AG04450 (cell line): ENCODE results near the gene TTC28. TPM values are rescaled to one million over a fixed set of nuclear protein-coding genes. Genes with fewer than 3 reads are reported as not detected.
"Not testable (repeated sequence)": the region's sequence is repeated elsewhere in the genome, so short reads cannot be mapped to it uniquely, and the experiment has no call there.

Experiments
- CTCF ChIA-PET: fragments of 300-600, 350-600 bp; formaldehyde crosslinking; extraction: SDS; loops from one replicate; lab custom pipeline; 2022; ENCODE audit warnings: antibody characterized with exemption, inconsistent platforms; lab: Charles Lee
- POLR2A ChIA-PET: fragments of 350-600 bp; formaldehyde crosslinking; extraction: SDS; loops from one replicate; lab custom pipeline; 2021; ENCODE audit warnings: antibody characterized with exemption, inconsistent platforms; lab: Yijun Ruan, JAX
- DNase-seq: peaks from one replicate; pipeline ENCODE4 v3.0.0-alpha.2; 2011; ENCODE audit warnings: low read depth, low spot score
- H3K27ac ChIP-seq: one replicate; pipeline ENCODE4 v1.5.1; 2012; ENCODE audit warnings: low read depth, low read length, control low read depth
- H3K27me3 ChIP-seq: one replicate; pipeline ENCODE4 v1.6.0; 2012; ENCODE audit warnings: low read length; ENCODE audit not compliant: control insufficient read depth, insufficient read depth
- H3K4me3 ChIP-seq: 2 replicates; pipeline ENCODE4 v1.5.1; 2011; ENCODE audit warnings: mild to moderate bottlenecking, low read depth, low read length, control low read depth
- H3K9me3 ChIP-seq: 2 replicates; pipeline ENCODE4 v1.5.1; 2012; ENCODE audit warnings: low read length; ENCODE audit not compliant: control insufficient read depth, insufficient read depth
- CTCF ChIP-seq: IDR thresholded peaks from 2 replicates; pipeline ENCODE4 v1.5.1; 2011; ENCODE audit warnings: low read depth, low read length, control low read depth, inconsistent platforms
- polyA plus RNA-seq: library from polyadenylated mRNA; depleted of rRNA; stranded (reverse); fragments of >200 nt; gene quantifications from 2 replicates; pipeline ENCODE4 v1.2.3, GENCODE V29; 2011

Gene TTC28
- polyA plus RNA-seq, 1 experiment = 11.2 TPM

DNA sequence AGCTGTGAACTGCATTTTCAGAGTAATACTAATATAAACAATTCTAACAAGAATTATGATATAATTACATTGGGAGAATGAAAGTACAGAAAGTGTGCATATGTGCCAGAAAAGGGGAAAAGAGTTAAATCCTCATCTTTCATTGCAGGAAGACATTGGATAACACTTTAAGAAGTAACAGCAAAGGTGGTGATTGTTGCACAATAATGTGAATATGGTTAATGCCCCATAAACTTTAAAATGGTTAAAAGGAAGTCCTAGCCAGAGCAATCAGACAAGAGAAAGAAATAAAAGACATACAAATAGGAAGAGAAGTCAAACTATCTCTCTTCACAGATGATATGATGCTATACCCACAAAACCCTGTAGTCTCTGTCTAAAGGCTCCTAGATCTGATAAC, 111.5 kb downstream of the TTC28 start:
- CTCF ChIA-PET = interaction anchor here (1.0 kb wide), 1 partner anchor 11 kb away, joined by 3 read pairs; no protein-coding TSS in a partner anchor
- Histone ChIP-seq H3K27ac (no peak overlapping the region), H3K4me3 (no peak overlapping the region), H3K27me3 (no peaks in the 10 kb centered on the region), H3K9me3 (no peaks in the 10 kb centered on the region)
- POLR2A ChIA-PET = no interaction called here
- TF ChIP-seq CTCF = no peak
- DNase-seq = no peak

DNA sequence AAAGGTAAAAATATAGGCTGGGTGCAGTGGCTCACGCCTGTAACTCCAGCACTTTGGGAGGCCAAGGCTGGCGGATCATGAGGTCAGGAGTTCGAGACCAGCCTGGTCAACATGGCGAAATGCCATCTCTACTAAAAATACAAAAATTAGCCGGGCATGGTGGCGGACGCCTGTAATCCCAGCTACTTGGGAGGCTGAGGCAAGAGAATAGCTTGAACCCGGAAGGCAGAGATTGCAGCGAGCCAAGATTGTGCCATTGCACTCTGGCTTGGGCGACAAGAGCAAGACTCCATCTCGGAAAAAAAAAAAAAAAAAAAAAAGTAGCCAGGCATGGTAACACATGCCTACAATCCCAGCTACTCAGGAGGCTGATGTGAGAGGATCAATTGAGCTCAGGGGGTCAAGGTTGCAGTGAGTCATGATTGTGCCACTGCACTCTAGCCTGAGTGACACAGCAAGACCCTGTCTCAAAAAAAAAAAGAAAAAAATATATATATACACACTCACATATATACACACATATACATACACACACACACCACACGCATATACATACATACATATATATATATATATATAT, 112.6 kb downstream of the TTC28 start:
- H3K4me3 ChIP-seq, H3K9me3 ChIP-seq, POLR2A ChIA-PET, DNase-seq, H3K27ac ChIP-seq, H3K27me3 ChIP-seq: not testable (repeated sequence)
- CTCF ChIA-PET = interaction anchor here (0.6 to 0.9 kb wide), 3 partner anchors 8 to 384 kb away, joined by 3 to 4 read pairs (median 3); no protein-coding TSS in a partner anchor

- no peak for DNase-seq
- no peak overlapping the region for H3K4me3 ChIP-seq
- no peaks in the 10 kb centered on the region for H3K27me3 ChIP-seq
- no peak overlapping the region for H3K27ac ChIP-seq
- CTCF ChIA-PET = no interaction called here
- TF ChIP-seq CTCF = no peak
- POLR2A ChIA-PET = no interaction called here
- no peaks in the 10 kb centered on the region for H3K9me3 ChIP-seq
Observed at GRCh38 chr22:28563636-28564035, 116.0 kb downstream of the TTC28 start.

GRCh38 chr22:28562324-28562723, 117.3 kb downstream of the TTC28 start:
- POLR2A ChIA-PET = no interaction called here
- no peaks in the 10 kb centered on the region for H3K9me3 ChIP-seq
- CTCF ChIA-PET = no interaction called here
- no peak overlapping the region for H3K4me3 ChIP-seq
- no peak for TF ChIP-seq CTCF
- H3K27ac ChIP-seq = no peak overlapping the region
- no peak for DNase-seq
- H3K27me3 ChIP-seq = no peaks in the 10 kb centered on the region

DNA sequence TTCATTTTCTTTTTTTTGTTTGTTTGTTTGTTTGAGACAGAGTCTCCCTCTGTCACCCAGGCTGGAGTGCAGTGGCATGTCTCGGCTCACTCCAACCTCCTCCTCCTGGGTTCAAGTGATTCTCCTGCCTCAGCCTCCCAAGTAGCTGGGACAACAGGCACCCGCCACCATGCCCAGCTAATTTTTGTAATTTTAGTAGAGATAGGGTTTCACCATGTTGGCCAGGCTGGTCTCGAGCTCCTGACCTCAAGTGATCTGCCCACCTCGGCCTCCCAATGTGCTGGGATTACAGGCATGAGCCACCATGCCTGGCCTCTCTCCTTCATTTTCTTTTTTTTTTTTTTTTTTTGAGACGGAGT, 118.9 kb downstream of the TTC28 start:
- CTCF ChIA-PET, H3K4me3 ChIP-seq, DNase-seq, H3K9me3 ChIP-seq, H3K27ac ChIP-seq, H3K27me3 ChIP-seq: not testable (repeated sequence)
- POLR2A ChIA-PET = interaction anchor here (0.7 kb wide), 1 partner anchor 311 kb away, joined by 6 read pairs; no protein-coding TSS in a partner anchor

GRCh38 chr22:28560046-28560742, 119.4 kb downstream of the TTC28 start:
- H3K27ac ChIP-seq = peak overlapping the region; percentile 59
- H3K4me3 ChIP-seq = no peak overlapping the region
- H3K27me3 ChIP-seq = no peaks in the 10 kb centered on the region
- H3K9me3 ChIP-seq = no peaks in the 10 kb centered on the region; the same call in 1 of the 2 replicates
- CTCF ChIA-PET = no interaction called here
- DNase-seq = peak; percentile 3
- TF ChIP-seq CTCF = no peak
- POLR2A ChIA-PET = interaction anchor here (0.7 kb wide), 1 partner anchor 310 kb away, joined by 6 read pairs; no protein-coding TSS in a partner anchor
